Suprapubic skin (tissue), 4 donors: Measurements from ENCODE around the gene ZRANB1.

Source experiments
- CTCF ChIP-seq, 2 donors: fragments of 200-600 bp in 1 of 2; fragments of 450-650 bp in 1 of 2; sonication (generic) in 1 of 2; IDR thresholded peaks; one replicate each; pipeline ENCODE4 v1.5.1; 2016 to 2019; ENCODE audit warnings: antibody characterized with exemption in 2 of 2, mild to moderate bottlenecking in 1 of 2, moderate library complexity in 1 of 2
- EP300 ChIP-seq: sonication (generic); formaldehyde crosslinking; IDR thresholded peaks from one replicate; pipeline ENCODE4 v1.6.1; 2017; ENCODE audit warnings: antibody characterized with exemption
- POLR2A ChIP-seq, 2 donors: fragments of 450-650 bp; IDR thresholded peaks; one replicate each; pipeline ENCODE4 v1.6.1; 2017; ENCODE audit warnings: antibody characterized with exemption in 2 of 2, mild to moderate bottlenecking in 2 of 2, moderate library complexity in 2 of 2
- POLR2AphosphoS5 ChIP-seq, 3 donors: sonication (generic); formaldehyde crosslinking; IDR thresholded peaks; one replicate each; pipeline ENCODE4 v1.6.1; 2017; ENCODE audit warnings: antibody characterized with exemption in 3 of 3

GRCh38 chr10:125006188-125006680, 64.3 kb downstream of the ZRANB1 start:
- TF ChIP-seq CTCF (IDR thresholded peaks at IDR 0.05) (no peak), POLR2A (IDR thresholded peaks at IDR 0.05) (no peak), POLR2AphosphoS5 (IDR thresholded peaks at IDR 0.05) (no peak), EP300 (no peak)
